Effector CD8-positive, alpha-beta T cell (primary cell): ENCODE results near the gene ZBTB17.
A peak's percentile ranks its signal among the peaks of the same experiment; 100 is the strongest.
"Not testable (repeated sequence)": the region's sequence is repeated elsewhere in the genome, so short reads cannot be mapped to it uniquely, and the experiment has no call there.

Experiments
- DNase-seq: peaks from one replicate; lab custom pipeline; 2025; lab: John Stamatoyannopoulos, UW

ZBTB17 gene

GRCh38 chr1:16011936-16012589 is 36.2 kb upstream of the ZBTB17 start:
- DNase-seq, result no peak

- DNase-seq, result no peak
Observed at GRCh38 chr1:16010837-16011236, 34.9 kb upstream of the ZBTB17 start.

- no peak for DNase-seq
Observed at GRCh38 chr1:16009678-16010077, 33.8 kb upstream of the ZBTB17 start.

GRCh38 chr1:16009030-16009460 is 33.1 kb upstream of the ZBTB17 start:
- DNase-seq, result peak; percentile 74

- no peak for DNase-seq
Observed at GRCh38 chr1:16007671-16008341, 31.9 kb upstream of the ZBTB17 start.

- DNase-seq, result no peak
Observed at GRCh38 chr1:16006552-16007485, 30.9 kb upstream of the ZBTB17 start.

- DNase-seq, result no peak
Observed at GRCh38 chr1:16006010-16006409, 30.1 kb upstream of the ZBTB17 start.

- DNase-seq, result no peak
Observed at GRCh38 chr1:16005597-16005996, 29.7 kb upstream of the ZBTB17 start.

GRCh38 chr1:16001274-16001673 is 25.4 kb upstream of the ZBTB17 start:
- DNase-seq, result not testable (repeated sequence)

GRCh38 chr1:15998929-15999328 is 23.0 kb upstream of the ZBTB17 start:
- DNase-seq, result no peak

GRCh38 chr1:15997637-15998280 is 21.9 kb upstream of the ZBTB17 start:
- DNase-seq, result no peak

GRCh38 chr1:15997076-15997585 is 21.2 kb upstream of the ZBTB17 start:
- no peak for DNase-seq

- no peak for DNase-seq
Observed at GRCh38 chr1:15994590-15995351, 18.9 kb upstream of the ZBTB17 start.

- DNase-seq, result no peak
Observed at GRCh38 chr1:15994081-15994480, 18.2 kb upstream of the ZBTB17 start.

- no peak for DNase-seq
Observed at GRCh38 chr1:15993666-15994065, 17.8 kb upstream of the ZBTB17 start.

GRCh38 chr1:15992582-15993500 is 16.9 kb upstream of the ZBTB17 start:
- DNase-seq, result no peak

- DNase-seq, result no peak
Observed at GRCh38 chr1:15992187-15992553, 16.3 kb upstream of the ZBTB17 start.

GRCh38 chr1:15991427-15992186 is 15.7 kb upstream of the ZBTB17 start:
- DNase-seq, result no peak

- DNase-seq, result no peak
Observed at GRCh38 chr1:15989776-15990175, 13.9 kb upstream of the ZBTB17 start.
